K562 (cell line): ENCODE measurements around the gene MAST1.

Source experiments
- CBX8 ChIP-seq: fragments of 200-600 bp; sonication (generic); IDR thresholded peaks from 2 replicates; pipeline ENCODE4 v1.6.1; 2012; ENCODE audit warnings: borderline replicate concordance, mixed run types, low read depth, mild to moderate bottlenecking, moderate library complexity, mixed read lengths, low read length, control low read depth, inconsistent platforms; ENCODE audit not compliant: poor library complexity, severe bottlenecking; ENCODE audit errors: extremely low read depth
- CTCF ChIP-seq, 3 experiments: IDR thresholded peaks in 2 of 3; conservative IDR thresholded peaks in 1 of 3; 2 replicates each; pipeline ENCODE4 v1.5.1; 2011 to 2012; ENCODE audit warnings: low read length in 3 of 3, mild to moderate bottlenecking in 3 of 3, control low read depth in 2 of 3, improper control_type of control experiment in 1 of 3, inconsistent platforms in 1 of 3, low read depth in 1 of 3, mixed read lengths in 1 of 3, moderate library complexity in 1 of 3; ENCODE audit not compliant: insufficient read depth in 2 of 3
- EHMT2 ChIP-seq: fragments of 450-650 bp; IDR thresholded peaks from 2 replicates; pipeline ENCODE4 v1.6.1; 2018; ENCODE audit warnings: antibody characterized with exemption
- ETV1 ChIP-seq: fragments of 450-650 bp; conservative IDR thresholded peaks from 2 replicates; pipeline ENCODE4 v1.6.1; 2016; ENCODE audit warnings: missing genetic modification characterization, control low read depth, low read depth, missing compliant biosample characterization
- MEF2A ChIP-seq: IDR thresholded peaks from 2 replicates; pipeline ENCODE4 v1.6.1; 2011; ENCODE audit warnings: low read depth, mild to moderate bottlenecking, low read length, moderate library complexity; ENCODE audit not compliant: control insufficient read depth
- MXI1 ChIP-seq: IDR thresholded peaks from 2 replicates; pipeline ENCODE4 v1.6.1; 2011; ENCODE audit warnings: low read depth, mild to moderate bottlenecking, improper control_type of control experiment, low read length
- MYNN ChIP-seq, 2 experiments: sonication (generic); formaldehyde crosslinking in 1 of 2; IDR thresholded peaks; 2 replicates each; pipeline versions ENCODE4 v1.5.0 to v1.6.1; 2016 to 2020; ENCODE audit warnings: antibody characterized with exemption in 1 of 2, missing genetic modification reagents in 1 of 2
- NFIC ChIP-seq: fragments of 450-650 bp; IDR thresholded peaks from 2 replicates; pipeline ENCODE4 v1.6.1; 2017; ENCODE audit warnings: mild to moderate bottlenecking, inconsistent platforms
- PHF8 ChIP-seq: fragments of 200-600 bp; sonication (generic); IDR thresholded peaks from 2 replicates; pipeline ENCODE4 v1.6.1; 2012; ENCODE audit warnings: mixed run types, mild to moderate bottlenecking, inconsistent platforms, low read length, moderate library complexity, borderline replicate concordance
- RBM17 ChIP-seq: fragments of 200-400 bp; formaldehyde crosslinking; IDR thresholded peaks from 2 replicates; pipeline ENCODE4 v1.6.1; 2017; ENCODE audit warnings: low read depth, mild to moderate bottlenecking, low read length, borderline replicate concordance
- TBL1XR1 ChIP-seq, 2 experiments: IDR thresholded peaks; 2 replicates each; pipeline ENCODE4 v1.6.1; 2012; ENCODE audit warnings: improper control_type of control experiment in 2 of 2, low read length in 2 of 2, mild to moderate bottlenecking in 1 of 2
- ZNF143 ChIP-seq: sonication (generic); formaldehyde crosslinking; IDR thresholded peaks from 2 replicates; pipeline ENCODE4 v1.9.0; 2022; ENCODE audit warnings: mild to moderate bottlenecking, missing genetic modification reagents
- ZNF639 ChIP-seq, 2 experiments: fragments of 200-800 bp in 1 of 2; sonication (Bioruptor generic) in 1 of 2; sonication (generic) in 1 of 2; formaldehyde crosslinking in 1 of 2; IDR thresholded peaks in 1 of 2; conservative IDR thresholded peaks in 1 of 2; 2 replicates each; pipeline versions ENCODE4 v1.5.0 to v1.6.1; 2016 to 2020; ENCODE audit warnings: missing compliant biosample characterization in 1 of 2, missing genetic modification characterization in 1 of 2, missing genetic modification reagents in 1 of 2

GRCh38 chr19:12886651-12886968 lies 48.3 kb downstream of the MAST1 start:
- TF ChIP-seq NFIC: no peak
- no peak for TF ChIP-seq RBM17
- TF ChIP-seq TBL1XR1 (IDR thresholded peaks at IDR 0.05; ENCODE audit: low read length in 2 of 2): no peak
- no peak for TF ChIP-seq PHF8
- no peak; a peak in 1 of 4 replicates for TF ChIP-seq ZNF639 (CRISPR knock-in tag; conservative IDR thresholded peaks at IDR 0.05 in 1 of 2, IDR thresholded peaks at IDR 0.05 in 1 of 2)
- TF ChIP-seq ETV1: no peak
- no peak for TF ChIP-seq EHMT2
- TF ChIP-seq MXI1: no peak; the same call in 1 of the 2 replicates
- no peak for TF ChIP-seq CTCF (IDR thresholded peaks at IDR 0.05 in 2 of 3, conservative IDR thresholded peaks at IDR 0.05 in 1 of 3; ENCODE audit: insufficient read depth in 2 of 3, low read depth in 1 of 3, low read length in 3 of 3)
- TF ChIP-seq CBX8: no peak
- TF ChIP-seq MYNN (IDR thresholded peaks at IDR 0.05): no peak
- no peak for TF ChIP-seq MYNN (CRISPR knock-in tag; IDR thresholded peaks at IDR 0.05)
- TF ChIP-seq MEF2A: no peak
- TF ChIP-seq ZNF143: no peak
